HG03342 (cell line): ENCODE results near the gene ARHGEF37.
"Not testable (repeated sequence)": the region's sequence is repeated elsewhere in the genome, so short reads cannot be mapped to it uniquely, and the experiment has no call there.

Source experiments
- ATAC-seq: cut with Tn5 transposase; IDR thresholded peaks from one replicate; pipeline ENCODE4 v1.9.1; 2021; ENCODE audit warnings: mild to moderate bottlenecking, moderate library complexity; ENCODE audit not compliant: unreplicated experiment

ARHGEF37 gene

DNA sequence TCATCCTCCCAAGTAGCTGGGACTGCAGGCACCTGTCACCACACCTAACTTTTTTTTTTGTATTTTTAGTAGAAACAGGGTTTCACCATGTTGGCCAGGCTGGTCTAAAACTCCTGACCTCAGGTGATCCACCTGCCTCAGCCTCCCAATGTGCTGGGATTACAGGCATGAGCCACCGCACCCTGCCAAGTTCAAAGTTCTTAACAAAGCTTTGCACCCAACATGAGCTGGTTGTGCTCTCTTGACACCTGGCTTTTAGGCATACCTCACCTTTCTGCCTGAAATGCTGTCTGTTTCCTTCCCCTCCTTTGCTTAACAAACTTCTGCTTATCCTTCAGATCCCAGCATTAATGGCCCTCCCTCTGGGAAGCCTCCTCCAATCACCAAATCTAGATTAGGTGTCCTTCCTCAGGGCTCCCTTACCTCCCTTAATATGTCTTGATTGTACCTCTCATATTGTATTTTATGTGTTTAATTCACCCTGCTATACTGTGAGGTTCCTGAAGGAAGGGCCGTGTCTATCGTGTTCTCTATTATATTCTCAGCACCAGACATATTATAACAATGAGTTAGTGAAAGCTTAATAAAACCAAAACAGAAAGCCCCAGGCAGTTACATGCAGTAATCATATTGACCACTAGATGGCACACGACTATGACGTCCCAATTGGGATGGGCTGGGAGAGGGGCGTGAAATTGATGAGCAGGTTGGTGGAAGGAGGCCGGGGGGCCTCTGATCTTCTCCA, 86.0 kb downstream of the ARHGEF37 start:
- ATAC-seq, result no peak

DNA sequence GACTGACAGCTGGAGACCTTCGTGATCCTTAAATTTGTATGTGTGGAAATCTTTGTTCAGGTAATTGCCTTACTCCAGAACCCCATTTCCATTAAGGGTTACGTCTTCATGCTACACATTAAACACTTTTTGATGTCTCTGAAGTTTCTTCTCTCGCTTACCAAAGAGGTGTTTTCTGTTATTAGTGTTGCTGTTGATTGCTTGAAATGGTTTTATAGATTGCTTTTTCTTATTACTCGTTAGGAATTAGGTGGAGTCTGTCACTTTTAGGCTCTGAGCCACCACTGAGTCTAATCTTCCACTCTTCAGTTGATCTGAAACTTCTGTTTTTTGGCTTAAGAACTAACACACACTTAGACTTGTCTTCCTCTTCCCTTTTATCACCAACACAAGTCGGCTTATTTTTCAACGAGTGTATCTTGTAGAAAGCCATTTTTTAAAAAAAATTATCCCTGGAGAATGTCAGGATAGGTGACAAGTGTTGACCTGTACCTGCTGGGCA, 86.6 kb downstream of the ARHGEF37 start:
- no peak for ATAC-seq

DNA sequence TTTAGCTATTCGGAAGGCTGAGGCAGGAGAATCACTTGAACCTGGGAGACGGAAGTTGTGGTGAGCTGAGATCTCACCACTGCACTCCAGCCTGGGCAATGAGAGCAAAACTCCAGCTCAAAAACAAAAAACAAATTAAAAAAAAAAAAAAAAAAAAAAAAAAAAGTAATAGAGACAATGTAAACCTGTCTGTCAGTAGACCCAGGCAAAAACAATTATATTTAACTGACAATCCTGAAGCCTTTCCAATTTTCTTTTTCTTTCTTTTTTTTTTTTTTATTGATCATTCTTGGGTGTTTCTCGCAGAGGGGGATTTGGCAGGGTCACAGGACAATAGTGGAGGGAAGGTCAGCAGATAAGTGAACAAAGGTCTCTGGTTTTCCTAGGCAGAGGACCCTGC, 88.0 kb downstream of the ARHGEF37 start:
- not testable (repeated sequence) for ATAC-seq

DNA sequence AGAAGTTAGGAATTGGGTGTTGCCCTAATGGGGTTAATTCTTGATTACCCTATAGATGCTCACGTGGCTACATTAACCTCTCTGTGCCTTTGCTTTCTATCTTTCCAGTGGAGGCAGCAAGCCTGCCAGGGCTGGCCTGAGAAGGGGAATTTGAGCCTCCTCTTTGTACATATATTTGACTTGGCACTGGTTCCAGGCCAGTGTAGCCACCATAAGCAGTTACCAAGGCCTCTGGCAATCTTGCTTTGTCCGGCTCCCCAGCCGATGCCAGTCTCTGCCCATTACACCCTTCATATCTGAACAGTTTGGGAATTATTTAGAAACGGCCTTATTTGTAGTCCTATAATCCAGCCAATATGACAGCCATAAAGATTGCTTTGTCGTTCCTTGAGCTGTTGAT, 90.2 kb downstream of the ARHGEF37 start:
- ATAC-seq, result no peak

DNA sequence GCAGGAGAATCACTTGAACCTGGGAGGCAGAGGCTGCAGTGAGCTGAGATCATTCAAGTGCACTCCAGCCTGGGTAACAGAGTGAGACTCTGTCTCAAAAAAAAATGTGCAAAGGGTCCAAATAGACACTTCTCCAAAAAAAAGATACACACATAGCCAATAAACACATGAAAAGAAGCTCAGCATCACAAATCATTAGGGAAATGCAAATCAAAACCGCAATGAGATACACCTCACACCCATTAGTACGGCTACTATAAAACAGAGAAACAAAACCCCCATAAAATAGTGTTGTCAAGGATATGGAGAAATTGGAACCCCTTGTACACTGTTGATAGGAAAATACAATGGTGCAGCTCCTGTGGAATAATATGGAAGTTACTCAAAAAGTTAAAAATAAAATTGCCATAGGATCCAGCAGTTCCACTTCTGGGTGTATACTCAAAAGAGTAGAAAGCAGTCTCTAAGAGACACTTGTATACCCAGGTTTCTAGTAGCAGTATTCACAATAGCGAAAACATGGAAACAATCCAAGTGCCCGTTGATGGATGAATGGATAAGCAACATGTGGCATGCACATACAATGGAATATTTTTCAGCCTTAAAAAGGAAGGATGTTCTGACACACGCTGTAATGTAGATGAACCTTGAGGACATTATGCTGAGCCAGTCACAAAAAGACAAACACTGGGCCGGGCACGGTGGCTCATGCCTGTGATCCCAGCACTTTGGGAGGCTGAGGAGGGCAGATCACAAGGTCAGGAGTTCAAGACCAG, 91.6 kb downstream of the ARHGEF37 start:
- no peak for ATAC-seq

GRCh38 chr5:149674686-149675085, 93.4 kb downstream of the ARHGEF37 start:
- peak; percentile 85 for ATAC-seq

DNA sequence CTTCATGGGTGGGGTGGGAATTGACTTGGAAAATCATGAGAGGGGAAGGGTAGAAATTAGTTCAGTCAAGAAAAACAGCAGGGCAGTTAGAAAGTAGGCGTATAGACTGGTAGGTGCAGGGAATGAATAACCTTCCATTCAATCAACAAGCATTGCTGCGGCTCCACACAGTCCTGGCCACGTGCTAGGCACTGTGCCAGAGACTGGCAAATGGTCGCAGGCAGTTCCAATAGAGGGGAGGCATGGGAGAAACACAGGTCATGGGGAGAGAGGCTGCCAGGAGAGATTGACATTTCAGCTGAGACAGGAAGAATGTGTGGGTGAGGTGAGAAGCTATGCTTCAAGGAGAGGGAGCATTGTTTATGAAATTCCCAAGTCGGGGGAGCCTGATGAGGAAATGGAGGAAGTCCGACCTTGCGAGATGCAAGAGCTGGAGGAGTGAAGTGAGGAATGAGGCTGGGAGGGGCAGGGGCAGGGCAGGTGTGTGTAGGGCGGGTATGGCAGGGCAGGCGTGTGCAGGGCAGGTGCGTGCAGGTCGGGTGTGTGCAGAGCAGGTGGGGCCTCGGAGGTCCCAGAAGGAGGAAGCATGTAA, 94.4 kb downstream of the ARHGEF37 start:
- ATAC-seq, result no peak

DNA sequence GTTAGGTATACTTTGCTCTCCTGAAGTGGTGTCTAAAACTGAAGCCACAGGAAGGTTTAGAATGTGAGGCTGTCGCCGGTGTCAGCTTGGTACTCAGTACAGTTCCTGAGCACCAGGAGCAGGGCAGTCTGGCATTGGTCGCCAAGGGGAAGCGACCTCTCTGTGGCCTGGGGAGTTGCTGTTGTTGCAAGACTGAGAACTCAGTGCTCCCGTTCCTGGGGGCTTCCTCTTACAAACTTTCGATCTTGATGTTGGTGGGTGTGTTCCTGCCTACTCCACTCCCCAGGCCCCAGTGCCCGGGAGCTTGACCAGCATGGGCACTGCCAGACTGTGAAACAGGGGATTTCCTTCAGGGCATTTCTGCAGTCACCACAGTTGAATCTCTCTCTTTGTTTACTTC, 96.4 kb downstream of the ARHGEF37 start:
- no peak for ATAC-seq

DNA sequence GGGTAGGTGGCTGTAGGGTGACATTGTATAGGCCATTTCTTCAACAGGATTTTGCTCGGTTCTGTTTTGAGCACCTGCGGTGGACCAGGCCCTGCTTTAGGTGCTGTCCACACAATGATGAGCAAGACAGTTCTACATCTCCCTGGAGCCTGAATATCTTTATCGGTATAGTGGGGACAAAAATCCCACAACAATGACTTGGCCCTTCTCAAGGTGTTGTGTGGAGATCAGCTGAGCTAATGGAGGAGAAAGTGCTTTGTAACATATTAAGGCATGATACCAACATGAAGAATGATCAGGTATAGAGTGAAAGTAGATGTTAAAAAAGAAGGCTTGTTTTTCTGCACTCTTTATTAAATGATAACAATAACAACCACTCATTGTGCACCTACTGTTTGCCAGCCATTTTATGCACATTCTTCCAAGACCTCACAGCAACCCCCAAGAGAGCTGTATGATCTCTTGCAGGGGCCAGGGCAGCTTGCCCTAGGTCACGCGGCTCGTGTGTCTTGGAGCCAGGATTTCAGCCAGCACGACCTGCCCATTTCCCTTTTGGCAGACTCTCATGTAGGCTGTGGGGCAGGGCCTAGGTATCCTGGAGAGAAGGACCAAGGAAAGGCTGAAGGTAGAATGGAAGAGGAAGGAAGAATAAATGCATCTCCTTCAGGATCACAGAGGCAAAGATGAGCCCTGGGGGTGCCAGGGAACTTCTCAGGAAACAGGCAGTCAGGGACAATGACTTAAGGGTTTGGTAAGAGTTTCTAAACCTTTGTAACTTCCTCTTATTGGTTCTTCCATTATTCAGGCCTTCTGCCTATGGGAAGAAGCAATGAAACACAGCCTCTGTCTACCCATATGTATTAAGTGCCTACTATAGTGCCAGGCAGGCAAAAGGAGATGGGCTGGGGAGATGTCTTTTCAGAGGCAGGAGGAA, 98.8 kb downstream of the ARHGEF37 start:
- ATAC-seq, result peak; percentile 52

DNA sequence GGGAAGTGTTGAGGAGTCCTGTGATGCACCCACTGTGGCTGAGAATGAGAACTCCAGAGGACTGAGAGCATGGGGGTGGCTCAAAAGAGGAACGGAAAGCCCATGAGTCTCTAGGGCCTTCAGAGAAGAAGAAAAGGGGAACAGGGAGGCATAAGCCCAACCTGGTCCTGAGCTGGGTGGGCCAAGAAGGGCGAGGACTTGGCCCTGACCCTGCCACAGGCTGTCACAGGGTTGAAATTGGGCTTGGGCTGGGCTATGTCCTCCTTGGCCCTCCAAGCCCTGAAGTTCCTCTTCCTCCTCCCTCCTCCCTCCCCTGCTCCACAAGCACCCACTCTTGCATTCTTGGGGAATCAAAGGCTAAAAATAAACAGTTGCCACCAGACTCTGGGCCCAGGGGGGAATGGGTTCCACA, 99.5 kb downstream of the ARHGEF37 start:
- ATAC-seq, result peak; percentile 99

DNA sequence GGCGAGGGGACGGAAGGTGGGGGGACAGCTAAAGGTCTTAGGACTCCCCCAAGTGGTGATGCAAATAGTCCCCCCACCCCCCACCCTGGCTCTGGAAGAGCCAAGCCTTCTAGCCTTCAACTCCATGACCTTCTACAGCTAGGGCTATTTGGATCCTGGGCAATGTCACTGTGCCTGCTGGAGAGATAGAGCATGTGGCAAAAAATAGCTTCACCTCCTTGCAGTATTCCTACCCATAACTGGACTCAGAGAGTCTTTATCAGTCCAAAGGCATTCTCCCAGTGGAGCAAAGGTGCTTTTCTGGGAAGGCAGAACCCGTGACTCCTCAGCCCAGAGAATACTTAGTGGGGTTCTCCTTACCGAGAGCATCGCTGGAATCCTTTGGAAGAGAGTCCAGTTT, 100.0 kb downstream of the ARHGEF37 start:
- no peak for ATAC-seq

DNA sequence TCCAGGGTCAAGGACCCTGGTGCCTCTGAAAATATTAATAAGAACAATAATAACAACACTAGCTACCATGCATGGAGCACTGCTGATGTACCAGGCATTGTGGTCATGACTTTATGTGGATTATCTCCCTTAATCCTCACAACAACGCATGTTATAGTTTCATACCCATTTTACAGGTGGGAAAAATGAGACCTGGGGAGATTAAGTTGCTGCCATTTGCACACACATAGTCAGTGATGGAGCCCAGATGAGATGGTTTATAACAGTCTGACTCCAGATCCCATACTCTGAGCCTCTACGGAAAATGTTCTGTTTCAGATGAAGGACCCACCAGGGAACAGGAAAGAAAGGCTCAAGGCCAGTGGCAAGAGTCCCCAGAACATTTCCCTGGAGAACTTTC, 100.6 kb downstream of the ARHGEF37 start:
- no peak for ATAC-seq

DNA sequence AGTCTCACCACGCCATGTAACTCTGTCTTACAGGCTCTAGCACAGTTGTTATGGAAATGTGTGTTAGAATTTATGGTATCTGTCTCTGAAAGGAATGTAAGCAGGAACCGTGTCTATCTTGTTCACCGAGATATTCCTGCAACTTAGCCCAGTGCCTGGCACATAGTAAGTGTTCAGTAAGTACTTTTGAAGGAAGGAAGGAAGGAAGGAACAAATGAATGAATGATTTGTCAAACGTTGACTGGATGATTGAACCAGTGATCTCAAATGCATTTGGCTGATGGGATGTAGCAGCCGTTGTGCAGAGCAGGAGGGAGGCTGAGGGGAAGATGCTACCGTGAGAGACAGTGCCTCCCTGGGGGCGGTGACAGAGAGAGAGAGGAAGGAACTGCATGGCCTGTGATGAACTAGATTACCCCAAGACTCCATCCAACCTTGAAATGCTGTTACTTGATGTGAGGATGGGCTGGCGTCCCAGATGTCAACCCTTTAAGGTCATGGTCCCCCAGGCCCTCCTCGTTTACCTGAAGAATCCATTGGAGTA, 101.3 kb downstream of the ARHGEF37 start:
- no peak for ATAC-seq

DNA sequence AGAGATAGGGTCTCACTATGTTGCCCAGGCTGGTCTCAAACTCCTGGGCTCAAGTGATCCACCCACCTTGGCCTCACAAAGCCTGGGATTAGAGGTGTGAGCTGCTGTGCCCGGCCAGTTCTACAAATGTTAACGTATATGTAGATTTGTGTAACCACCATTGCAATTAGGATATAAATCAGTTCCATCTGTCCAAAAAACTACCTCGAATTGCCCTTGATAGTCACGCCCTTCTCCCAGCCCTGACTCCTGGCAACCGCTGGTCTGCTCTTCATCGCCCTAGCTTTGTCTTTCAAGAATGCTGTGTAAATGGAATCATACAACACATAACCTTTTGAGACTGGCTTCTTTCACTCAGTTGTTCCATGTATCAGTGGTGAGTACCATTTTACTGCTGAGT, 102.7 kb downstream of the ARHGEF37 start:
- no peak for ATAC-seq

DNA sequence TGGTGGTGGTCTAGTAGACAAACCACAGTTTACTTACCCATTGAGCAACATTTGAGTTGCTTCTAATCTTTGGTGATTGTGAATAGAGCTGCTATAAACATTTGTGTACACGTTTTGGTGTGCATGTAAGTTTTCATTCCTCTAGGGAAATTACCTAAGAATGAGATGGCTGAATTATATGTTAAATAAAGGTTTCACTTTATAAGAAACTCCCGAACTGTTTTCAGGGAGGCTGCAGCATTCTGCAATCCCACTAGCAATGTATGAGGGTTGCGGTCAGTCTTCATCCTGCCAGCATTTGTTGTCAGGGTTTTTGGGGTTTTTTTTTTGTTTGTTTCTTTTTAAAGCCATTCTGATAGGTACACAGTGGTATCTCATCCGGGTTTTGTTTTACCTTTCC, 103.1 kb downstream of the ARHGEF37 start:
- no peak for ATAC-seq
